Measurements from ENCODE around the gene NLRC5.

Gene NLRC5

GRCh38 chr16:57133031-57133430 is 143.7 kb downstream of the NLRC5 start:
- DNase-seq = no peak

Data from CD4-positive, alpha-beta T cell treated with Interleukin-12 subunit alpha and Interleukin-12 subunit beta, for 1 hour (primary cell).